ENCODE measurements around the gene PNKD. TPM values are rescaled to one million over a fixed set of nuclear protein-coding genes. Genes with fewer than 3 reads are reported as not detected.

PNKD gene
- total and polyA plus RNA-seq, 9 donors = 23.3 to 74.5 (median 48.1) TPM

DNA sequence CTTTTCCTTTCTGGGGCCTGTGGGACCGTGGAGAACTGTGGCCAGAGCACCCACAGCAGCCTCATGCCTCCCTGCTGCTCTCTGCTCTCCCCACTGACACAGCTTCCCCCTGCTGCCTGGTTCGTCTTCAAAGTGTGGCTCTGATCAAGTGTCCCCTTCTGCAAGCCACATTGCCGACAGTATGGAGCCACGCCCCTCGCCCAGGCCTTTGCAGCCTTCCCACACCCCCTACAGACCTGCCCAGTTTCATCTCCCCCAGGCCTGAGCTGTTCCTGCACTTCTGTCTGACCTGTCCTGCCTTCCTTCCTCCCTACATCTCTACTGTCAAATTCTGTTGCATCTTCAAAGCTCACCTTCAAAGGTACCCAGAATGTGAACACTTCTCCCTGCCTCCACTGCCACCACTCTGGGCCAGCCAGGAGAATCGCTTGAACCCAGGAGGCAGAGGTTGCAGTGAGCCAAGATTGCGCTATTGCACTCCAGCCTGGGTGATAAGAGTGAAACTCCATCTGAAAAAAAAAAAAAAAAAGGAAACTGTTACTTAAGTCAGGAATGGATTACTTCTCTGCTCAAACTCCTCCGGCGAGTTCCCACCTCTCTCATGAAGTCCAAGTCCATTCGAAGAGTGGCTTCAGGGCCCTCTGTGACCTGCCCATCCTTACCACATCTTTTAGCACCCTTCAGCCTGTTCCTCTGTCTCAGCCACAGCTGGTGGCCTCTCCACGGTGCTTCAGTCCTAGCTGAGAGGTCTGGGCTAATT is 57.3 kb downstream of the PNKD start:
- TF ChIP-seq, protein P1, sequence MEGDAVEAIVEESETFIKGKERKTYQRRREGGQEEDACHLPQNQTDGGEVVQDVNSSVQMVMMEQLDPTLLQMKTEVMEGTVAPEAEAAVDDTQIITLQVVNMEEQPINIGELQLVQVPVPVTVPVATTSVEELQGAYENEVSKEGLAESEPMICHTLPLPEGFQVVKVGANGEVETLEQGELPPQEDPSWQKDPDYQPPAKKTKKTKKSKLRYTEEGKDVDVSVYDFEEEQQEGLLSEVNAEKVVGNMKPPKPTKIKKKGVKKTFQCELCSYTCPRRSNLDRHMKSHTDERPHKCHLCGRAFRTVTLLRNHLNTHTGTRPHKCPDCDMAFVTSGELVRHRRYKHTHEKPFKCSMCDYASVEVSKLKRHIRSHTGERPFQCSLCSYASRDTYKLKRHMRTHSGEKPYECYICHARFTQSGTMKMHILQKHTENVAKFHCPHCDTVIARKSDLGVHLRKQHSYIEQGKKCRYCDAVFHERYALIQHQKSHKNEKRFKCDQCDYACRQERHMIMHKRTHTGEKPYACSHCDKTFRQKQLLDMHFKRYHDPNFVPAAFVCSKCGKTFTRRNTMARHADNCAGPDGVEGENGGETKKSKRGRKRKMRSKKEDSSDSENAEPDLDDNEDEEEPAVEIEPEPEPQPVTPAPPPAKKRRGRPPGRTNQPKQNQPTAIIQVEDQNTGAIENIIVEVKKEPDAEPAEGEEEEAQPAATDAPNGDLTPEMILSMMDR (IDR thresholded peaks at IDR 0.05) = no peak
- TF ChIP-seq POLR2A (IDR thresholded peaks at IDR 0.05) (no peak), EP300 (IDR thresholded peaks at IDR 0.05) (no peak)
- Histone ChIP-seq H3K4me3 (no peak overlapping the region), H3K27ac (no peak overlapping the region), H3K4me1 (ENCODE audit: insufficient read depth) (peaks cover 4% of the 10 kb centered on the region), H3K9me3 (no peaks in the 10 kb centered on the region), H3K27me3 (no peaks in the 10 kb centered on the region), H3K36me3 (no peaks in the 10 kb centered on the region)
- intact Hi-C loops (cut with DNase I) = no loop called here
- WGBS, 3 donors = 72 to 79% (median 77%) methylated on average over 11 of the region's 11 CpGs
- DNase-seq = no peak

DNA sequence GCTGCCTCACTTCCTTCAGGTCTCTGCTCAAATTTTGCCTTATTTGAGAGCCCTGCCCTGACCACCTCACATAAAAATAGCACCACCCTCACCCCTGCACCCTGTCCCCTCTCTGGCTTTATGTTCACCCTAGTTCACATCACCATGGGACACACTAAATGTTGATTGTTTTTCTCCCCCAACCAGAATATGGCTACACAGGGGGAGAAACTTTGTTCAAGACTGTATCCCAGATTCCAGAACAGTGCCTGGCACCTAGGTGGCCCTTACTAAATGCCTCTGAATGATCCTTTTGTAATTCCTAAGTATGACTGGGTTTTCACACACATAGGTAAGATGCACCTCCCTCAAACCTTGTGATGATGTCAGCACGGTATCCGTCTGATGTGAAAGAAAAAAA is 58.0 kb downstream of the PNKD start:
- 91 to 95% (median 95%) methylated on average over 2 of the region's 2 CpGs for WGBS, 3 donors
- peaks cover 4% of the 10 kb centered on the region for H3K4me1 ChIP-seq (ENCODE audit: insufficient read depth)
- no peaks in the 10 kb centered on the region for H3K27me3 ChIP-seq
- H3K9me3 ChIP-seq = no peaks in the 10 kb centered on the region
- no peak overlapping the region for H3K27ac ChIP-seq
- TF ChIP-seq EP300 (IDR thresholded peaks at IDR 0.05) = no peak
- TF ChIP-seq, protein P1 (IDR thresholded peaks at IDR 0.05) = no peak
- TF ChIP-seq POLR2A (IDR thresholded peaks at IDR 0.05) = no peak
- H3K4me3 ChIP-seq = no peak overlapping the region
- intact Hi-C loops (cut with DNase I) = no loop called here
- DNase-seq = no peak
- no peaks in the 10 kb centered on the region for H3K36me3 ChIP-seq

- 87 to 91% (median 88%) methylated on average over 18 of the region's 18 CpGs for WGBS, 3 donors
- H3K9me3 ChIP-seq = no peaks in the 10 kb centered on the region
- DNase-seq = no peak
- intact Hi-C loops (cut with DNase I) = no loop called here
- no peaks in the 10 kb centered on the region for H3K36me3 ChIP-seq
- H3K4me3 ChIP-seq = no peak overlapping the region
- no peaks in the 10 kb centered on the region for H3K4me1 ChIP-seq (ENCODE audit: insufficient read depth)
- no peak overlapping the region for H3K27ac ChIP-seq
- H3K27me3 ChIP-seq = no peaks in the 10 kb centered on the region
- TF ChIP-seq, protein P1 (IDR thresholded peaks at IDR 0.05) = no peak
- no peak for TF ChIP-seq EP300 (IDR thresholded peaks at IDR 0.05)
- no peak for TF ChIP-seq POLR2A (IDR thresholded peaks at IDR 0.05)
Measured at GRCh38 chr2:218329027-218329825, 58.9 kb downstream of the PNKD start.

DNA sequence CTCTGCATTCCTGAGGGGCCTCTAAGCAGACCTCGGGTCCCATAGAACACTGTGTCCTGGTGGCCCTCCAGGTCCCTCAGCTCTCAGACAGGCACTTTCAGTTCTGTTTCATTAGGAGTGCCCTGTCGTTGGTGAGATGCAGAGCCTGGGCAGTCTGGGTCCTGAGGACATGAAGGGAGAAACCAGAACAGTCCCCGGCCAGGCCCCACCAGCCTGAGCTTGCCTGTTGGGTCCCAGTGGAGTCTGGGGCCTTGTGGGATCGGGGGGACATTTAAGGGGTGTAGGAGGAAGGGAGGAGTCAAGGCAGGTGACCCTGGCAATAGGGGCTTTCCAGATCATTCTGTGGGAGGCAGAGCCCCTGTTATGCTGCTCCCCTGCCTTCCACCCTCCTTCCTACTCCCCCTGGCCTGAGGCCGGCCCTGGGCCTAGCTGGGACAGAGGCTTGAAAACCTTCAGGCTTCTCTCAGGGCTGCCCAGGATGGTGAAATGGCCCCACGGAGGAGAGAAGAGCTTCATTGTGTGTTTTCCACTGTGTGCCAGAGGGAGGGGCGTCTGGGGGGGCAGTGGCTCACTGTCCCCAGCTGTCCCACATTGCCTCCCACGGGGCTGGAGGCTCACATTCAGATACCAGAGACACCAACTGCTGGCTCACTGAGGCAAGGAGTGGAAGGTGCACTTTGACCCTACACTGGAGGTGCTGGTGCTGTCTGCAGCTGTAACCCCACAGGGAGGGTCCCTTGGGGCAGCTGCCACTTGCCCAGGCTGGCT is 59.7 kb downstream of the PNKD start:
- Histone ChIP-seq H3K9me3 (no peaks in the 10 kb centered on the region), H3K4me3 (no peak overlapping the region), H3K27ac (no peak overlapping the region), H3K27me3 (no peaks in the 10 kb centered on the region), H3K36me3 (no peaks in the 10 kb centered on the region), H3K4me1 (ENCODE audit: insufficient read depth) (no peaks in the 10 kb centered on the region)
- no peak for DNase-seq
- WGBS, 3 donors = 64 to 72% (median 69%) methylated on average over 8 of the region's 8 CpGs
- no peak for TF ChIP-seq POLR2A (IDR thresholded peaks at IDR 0.05)
- TF ChIP-seq EP300 (IDR thresholded peaks at IDR 0.05) = no peak
- TF ChIP-seq, protein P1 (IDR thresholded peaks at IDR 0.05) = no peak
- intact Hi-C loops (cut with DNase I) = no loop called here
